HepG2 (cell line): ENCODE results near the gene PRDM11. TPM values are rescaled to one million over a fixed set of nuclear protein-coding genes. Genes with fewer than 3 reads are reported as not detected.

Source experiments
- ETV6 ChIP-seq: sonication (generic); formaldehyde crosslinking; conservative IDR thresholded peaks from 2 replicates; pipeline ENCODE4 v1.4.0; 2020; ENCODE audit warnings: missing genetic modification reagents
- HNRNPH1 ChIP-seq: fragments of 200-400 bp; formaldehyde crosslinking; optimal IDR thresholded peaks from 2 replicates; pipeline ENCODE3; 2017; ENCODE audit warnings: mild to moderate bottlenecking, low read depth, low read length
- ZBTB2 ChIP-seq: sonication (generic); formaldehyde crosslinking; IDR thresholded peaks from 2 replicates; pipeline ENCODE4 v1.8.0; 2022; ENCODE audit warnings: low read depth, missing genetic modification reagents
- ZKSCAN8 ChIP-seq: IDR thresholded peaks from 2 replicates; pipeline ENCODE4 v1.6.1; 2016; ENCODE audit warnings: borderline replicate concordance, missing genetic modification reagents, missing compliant biosample characterization
- ZNF235 ChIP-seq: sonication (generic); formaldehyde crosslinking; IDR thresholded peaks from 2 replicates; pipeline ENCODE4 v1.8.1; 2023; ENCODE audit warnings: mild to moderate bottlenecking, missing genetic modification reagents, borderline replicate concordance
- ZNF3 ChIP-seq: IDR thresholded peaks from 2 replicates; pipeline ENCODE4 v1.7.0; 2017; ENCODE audit warnings: inconsistent platforms
- ZNF605 ChIP-seq: sonication (generic); formaldehyde crosslinking; IDR thresholded peaks from 2 replicates; pipeline ENCODE4 v1.8.0; 2022; ENCODE audit warnings: mild to moderate bottlenecking, missing genetic modification reagents
- ZNF782 ChIP-seq: sonication (generic); formaldehyde crosslinking; IDR thresholded peaks from 2 replicates; pipeline ENCODE4 v1.4.0; 2020; ENCODE audit warnings: missing genetic modification reagents, mild to moderate bottlenecking, borderline replicate concordance
- polyA plus RNA-seq, 8 experiments: library from polyadenylated mRNA; depleted of rRNA in 3 of 8; stranded (reverse) in 7 of 8; unstranded in 1 of 8; fragments of >200 nt; fragmentation: Illumina TruSeq in 4 of 8; extraction: Trizol in 4 of 8; gene quantifications; 2 replicates each; pipeline versions ENCODE4 v1.2.1 to v1.2.3, GENCODE V29; 2011 to 2016; ENCODE audit warnings: low read depth in 4 of 8, missing spikeins in 1 of 8, mixed read lengths in 1 of 8; ENCODE audit not compliant: insufficient read depth in 1 of 8
- total RNA-seq, 5 experiments: library from RNA; depleted of rRNA; stranded (reverse); fragments of >200 nt; fragmentation: Illumina TruSeq; extraction: Trizol; gene quantifications; 2 replicates each; pipeline ENCODE4 v1.2.3, GENCODE V29; 2016; ENCODE audit warnings: low read depth in 1 of 5
- TF ChIP-seq, protein P1 (sequence below): sonication (generic); formaldehyde crosslinking; IDR thresholded peaks from 2 replicates; pipeline ENCODE4 v1.5.1; 2020; ENCODE audit warnings: missing genetic modification reagents, mild to moderate bottlenecking, borderline replicate concordance
- TF ChIP-seq, protein P2 (sequence below): sonication (generic); formaldehyde crosslinking; IDR thresholded peaks from 2 replicates; pipeline ENCODE4 v1.8.0; 2022; ENCODE audit warnings: missing genetic modification reagents, mild to moderate bottlenecking, inconsistent platforms, borderline replicate concordance

PRDM11 gene
- total and polyA plus RNA-seq, 2 of the 13 experiments (the other 11 are each of a cell fraction or from before 2014, with no cell fraction given): 3.4 to 4.7 TPM

DNA sequence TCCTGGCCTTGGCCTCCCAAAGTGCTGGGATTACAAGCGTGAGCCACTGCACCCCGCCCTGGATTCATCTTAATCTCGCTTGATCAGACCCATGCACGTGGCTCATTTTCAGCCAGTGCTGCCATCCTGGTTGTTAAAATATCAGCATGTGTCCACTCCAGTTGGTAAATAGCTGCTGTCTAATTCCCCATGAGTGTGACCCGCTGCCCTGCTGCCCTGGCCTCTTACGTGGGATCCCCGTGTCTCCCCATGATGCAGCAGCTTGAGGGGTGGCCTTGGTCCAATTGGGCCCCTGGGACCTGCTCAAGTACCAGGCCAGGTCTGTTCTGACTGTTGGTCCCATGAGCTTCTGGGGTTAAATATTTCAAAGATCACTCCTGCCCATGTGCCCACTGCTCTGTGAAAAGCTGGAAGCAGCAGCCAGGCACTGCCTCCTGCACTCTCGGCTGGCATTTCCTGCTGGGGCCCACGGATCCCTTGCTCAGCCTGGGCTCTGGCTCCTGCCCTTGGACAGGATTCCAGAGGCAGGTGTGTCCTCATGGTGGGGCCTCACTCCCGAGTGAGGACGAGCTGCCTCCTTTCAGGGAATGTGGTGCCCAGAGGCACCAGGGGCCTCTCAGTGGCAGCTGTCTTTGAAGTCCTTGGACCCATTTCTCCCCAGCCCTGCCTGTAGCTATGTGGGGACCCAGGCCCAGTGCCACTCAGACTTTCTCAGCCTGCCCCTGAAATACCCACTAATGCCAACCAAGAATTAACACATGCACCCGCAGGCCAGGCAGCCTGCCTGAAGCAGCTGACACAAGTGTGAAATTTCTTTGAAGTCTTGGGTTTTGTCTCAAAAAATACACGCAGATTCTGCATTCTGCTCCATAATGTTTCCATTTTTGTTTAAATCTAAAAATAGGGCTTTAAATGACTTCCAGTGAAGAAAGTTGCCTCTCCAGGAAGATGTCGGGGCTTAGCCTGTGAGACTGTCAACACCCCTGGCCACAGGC lies 38.1 kb upstream of the PRDM11 start (continued):
- TF ChIP-seq ZKSCAN8 (CRISPR knock-in tag) (no peak), ZNF605 (no peak), HNRNPH1 (no peak), ZBTB2 (CRISPR knock-in tag) (no peak), ZNF782 (CRISPR knock-in tag) (no peak), ETV6 (CRISPR knock-in tag) (no peak), ZNF3 (CRISPR knock-in tag) (no peak), ZNF235 (CRISPR knock-in tag) (no peak)
- TF ChIP-seq, protein P1, sequence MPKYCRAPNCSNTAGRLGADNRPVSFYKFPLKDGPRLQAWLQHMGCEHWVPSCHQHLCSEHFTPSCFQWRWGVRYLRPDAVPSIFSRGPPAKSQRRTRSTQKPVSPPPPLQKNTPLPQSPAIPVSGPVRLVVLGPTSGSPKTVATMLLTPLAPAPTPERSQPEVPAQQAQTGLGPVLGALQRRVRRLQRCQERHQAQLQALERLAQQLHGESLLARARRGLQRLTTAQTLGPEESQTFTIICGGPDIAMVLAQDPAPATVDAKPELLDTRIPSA (CRISPR knock-in tag): no peak
- TF ChIP-seq, protein P2, sequence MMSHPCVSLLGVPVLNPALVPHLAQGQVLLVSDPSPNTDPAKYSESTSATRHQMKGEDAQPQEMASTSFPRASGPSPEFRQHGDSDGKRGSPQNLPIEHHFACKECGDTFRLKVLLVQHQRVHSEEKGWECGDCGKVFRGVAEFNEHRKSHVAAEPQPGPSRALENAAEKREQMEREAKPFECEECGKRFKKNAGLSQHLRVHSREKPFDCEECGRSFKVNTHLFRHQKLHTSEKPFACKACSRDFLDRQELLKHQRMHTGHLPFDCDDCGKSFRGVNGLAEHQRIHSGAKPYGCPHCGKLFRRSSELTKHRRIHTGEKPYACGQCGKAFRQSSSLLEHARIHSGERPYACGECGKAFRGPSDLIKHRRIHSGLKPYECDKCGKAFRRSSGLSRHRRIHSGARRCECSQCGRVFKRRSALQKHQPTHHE (CRISPR knock-in tag): no peak
- TF ChIP-seq, all 625 proteins: peak for 0
